Activated CD8-positive, alpha-beta memory T cell treated with anti-CD3 and anti-CD28 coated beads, Interleukin-2, amount 50 U/mL, for 1 hour (primary cell): ENCODE measurements around the gene FOXN3.

ENCODE experiments used
- DNase-seq: peaks from one replicate; pipeline ENCODE4 v3.0.0-alpha.2; 2020; ENCODE audit errors: extremely low read depth

FOXN3 gene

DNA sequence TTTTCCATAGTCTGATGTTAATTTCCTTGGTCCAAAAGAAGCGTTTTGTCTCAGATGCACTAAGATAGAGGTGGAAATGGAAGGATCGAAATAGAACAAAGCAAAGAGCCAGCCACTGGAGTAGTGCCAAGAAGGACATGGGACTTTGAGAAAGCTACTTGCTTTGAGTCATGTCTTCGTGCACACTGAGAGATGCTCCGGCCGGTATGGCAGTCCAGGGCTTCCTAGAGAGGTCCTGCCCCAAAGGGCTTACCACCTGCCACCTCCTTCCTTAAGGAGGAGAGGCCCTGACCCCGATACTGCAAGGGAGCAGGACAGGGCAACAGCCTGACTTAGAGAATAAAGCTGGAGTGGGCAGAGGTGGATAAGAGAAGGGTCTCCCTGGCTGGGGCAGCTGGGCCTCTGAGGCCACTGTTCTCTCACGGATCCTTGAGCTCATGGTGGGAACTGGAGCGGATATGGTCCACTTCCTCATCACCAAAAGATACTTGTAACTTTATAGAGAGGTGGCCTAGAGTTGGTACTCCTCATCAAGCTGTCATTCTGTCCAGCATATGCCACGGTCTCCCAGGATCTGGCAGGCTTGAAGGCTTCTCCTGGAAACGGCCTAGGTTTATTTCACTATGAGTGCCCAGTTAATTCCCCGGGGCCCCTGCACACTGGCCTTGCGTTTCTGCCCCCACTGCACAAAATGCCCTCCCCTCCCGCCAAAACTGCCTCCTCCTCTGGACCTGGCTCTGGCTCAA is 57.4 kb downstream of the FOXN3 start:
- DNase-seq = no peak

- DNase-seq = no peak
Measured at GRCh38 chr14:89357655-89358297, 59.3 kb downstream of the FOXN3 start.

DNA sequence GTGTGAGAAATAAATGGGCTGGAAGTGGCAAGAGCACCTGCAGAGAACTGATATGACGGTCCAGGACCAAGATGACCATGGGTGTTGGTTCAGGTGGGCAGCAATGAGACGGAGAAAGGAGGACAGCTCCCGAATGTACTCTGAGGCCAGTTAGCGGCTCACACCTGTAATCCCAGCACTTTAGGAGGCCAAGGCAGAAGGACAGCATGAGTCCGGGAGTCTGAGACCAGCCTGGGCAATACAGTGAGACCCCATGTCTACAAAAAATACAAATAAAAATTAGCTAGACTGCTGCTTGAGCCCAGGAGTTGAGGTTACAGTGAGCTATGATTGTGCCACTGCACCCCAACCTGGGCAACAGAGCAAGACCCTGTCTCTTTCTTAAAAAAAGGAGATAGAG is 60.1 kb downstream of the FOXN3 start:
- no peak for DNase-seq

- no peak for DNase-seq
Measured at GRCh38 chr14:89356496-89356895, 60.5 kb downstream of the FOXN3 start.

DNA sequence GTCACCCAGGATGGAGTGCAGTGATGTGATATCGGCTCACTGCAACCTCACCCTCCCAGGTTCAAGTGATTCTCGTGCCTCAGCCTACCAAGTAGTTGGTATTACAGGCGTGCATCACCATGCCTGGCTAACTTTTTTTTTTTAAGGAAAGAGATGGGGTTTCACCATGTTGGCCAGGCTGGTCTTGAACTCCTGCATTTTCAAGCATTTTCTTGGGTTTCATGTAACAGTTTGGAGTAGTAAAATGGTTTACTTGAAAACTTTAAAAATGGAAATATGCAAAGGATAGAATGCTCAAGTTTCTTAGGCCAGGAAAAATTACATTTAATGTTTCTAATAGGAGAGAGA is 63.3 kb downstream of the FOXN3 start:
- DNase-seq = no peak

DNA sequence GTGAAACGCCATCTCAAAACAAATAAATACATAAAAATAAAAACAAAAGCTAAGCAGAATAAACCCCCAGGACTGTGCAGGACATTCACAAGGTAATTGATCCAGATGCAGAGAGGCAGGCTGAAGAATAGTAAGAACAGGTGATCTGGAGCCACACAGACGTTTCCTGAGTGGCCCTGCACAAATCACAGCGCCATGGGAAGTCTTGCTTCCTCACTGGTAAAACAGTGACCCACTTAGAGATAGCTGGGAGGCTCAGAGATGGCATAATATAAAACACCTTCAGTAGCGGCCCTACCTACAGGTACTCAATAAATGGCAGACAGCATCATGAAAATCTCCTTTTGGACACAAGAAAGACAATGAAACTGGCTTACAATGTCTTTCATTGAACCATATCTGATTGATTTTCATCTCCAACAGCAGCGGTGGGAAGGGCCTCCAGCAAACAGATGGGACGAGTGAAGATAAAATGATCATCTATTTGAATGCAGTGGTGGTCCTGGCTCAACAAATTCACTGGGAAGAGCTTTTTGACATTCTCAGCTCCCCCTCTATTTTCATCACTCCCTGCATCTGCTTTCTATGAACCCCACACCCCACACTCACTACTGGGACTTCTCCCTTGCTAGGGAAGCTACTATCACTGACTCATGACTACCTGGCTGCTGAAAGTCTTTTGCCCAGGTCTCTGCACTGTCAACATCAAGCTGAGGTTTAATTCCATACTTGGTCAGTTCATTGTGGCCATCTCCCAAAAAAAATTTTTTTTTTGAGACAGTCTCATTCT is 63.9 kb downstream of the FOXN3 start:
- DNase-seq = no peak

GRCh38 chr14:89351516-89352404 is 65.3 kb downstream of the FOXN3 start:
- DNase-seq = no peak

GRCh38 chr14:89351221-89351515 is 65.9 kb downstream of the FOXN3 start:
- DNase-seq = no peak

- no peak for DNase-seq
Measured at GRCh38 chr14:89350152-89350551, 66.9 kb downstream of the FOXN3 start.

DNA sequence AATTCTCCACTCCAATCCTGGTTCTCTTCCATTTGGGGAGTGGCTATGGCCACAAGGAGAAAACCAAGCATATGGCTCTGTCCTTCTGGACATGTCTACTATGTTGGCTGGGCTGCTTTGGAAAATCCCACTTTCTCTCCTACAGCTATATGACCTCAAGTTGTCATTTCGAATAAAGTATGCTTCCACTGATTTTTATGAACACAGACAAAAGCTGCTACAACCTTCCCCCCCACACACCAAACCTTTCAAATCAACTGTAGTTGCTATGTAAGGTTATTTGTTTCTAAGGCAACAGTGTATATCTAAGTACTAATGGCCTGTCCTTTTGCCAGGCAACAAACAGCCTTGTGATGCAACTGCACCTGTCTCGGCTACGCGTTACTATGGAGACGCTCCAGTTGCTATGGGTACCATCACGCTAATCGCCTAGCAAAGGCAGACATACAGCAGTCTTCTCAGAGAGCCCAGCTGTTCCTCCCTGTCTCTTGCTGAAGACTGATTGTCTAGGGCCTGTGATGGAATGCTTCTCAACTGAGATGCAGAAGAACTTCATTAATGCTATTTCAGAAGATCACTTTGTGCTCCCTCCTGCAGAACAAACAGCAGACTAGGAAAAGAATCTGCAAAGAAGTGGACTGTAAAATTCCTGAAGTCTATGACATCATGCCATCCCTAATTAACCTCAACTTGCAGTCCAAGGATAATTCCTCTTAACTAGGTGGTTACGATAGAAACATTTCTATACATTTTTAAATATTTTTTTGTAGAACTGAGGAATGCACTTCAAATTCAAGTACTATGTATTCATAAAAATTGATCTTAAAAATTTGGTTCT is 67.6 kb downstream of the FOXN3 start:
- DNase-seq = no peak

DNA sequence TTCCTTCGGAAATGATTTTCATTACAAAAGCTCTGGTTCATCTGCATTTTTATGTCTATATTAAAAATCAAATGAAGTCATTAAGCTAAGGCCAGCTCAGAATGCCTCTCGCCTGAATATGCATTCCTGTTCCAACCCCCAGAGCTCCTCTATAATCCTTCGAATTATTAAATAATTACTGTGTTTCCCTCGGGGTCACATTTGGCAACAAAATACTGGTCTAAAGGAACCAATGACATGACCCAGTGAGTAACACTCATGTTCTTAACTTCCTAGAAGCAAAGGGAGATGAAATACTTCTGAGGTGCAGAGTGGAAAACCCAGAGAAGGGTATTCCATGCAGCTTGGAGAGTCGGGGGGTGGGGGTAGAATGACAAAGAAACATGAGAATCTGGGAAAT is 68.3 kb downstream of the FOXN3 start:
- no peak for DNase-seq

DNA sequence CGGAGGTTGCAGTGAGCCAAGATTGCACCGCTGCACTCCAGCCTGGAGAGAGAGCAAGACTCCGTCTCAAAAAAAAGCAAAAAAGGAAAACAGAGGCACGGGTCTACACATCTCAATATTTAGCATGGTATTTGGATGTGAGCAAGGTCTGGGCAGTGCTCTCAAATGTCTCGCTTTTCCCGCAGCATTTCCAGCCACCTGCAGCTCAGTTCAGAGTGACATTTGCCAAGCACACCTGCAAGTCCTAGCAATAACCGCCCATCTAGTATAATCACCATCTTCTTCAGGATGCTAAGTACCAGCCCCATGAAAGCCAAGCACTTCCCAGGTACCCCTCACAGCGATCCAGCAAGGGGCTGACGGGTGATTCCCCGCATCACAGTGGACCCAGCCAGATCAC is 69.1 kb downstream of the FOXN3 start:
- DNase-seq = no peak

GRCh38 chr14:89344920-89345254 is 72.1 kb downstream of the FOXN3 start:
- DNase-seq = no peak

DNA sequence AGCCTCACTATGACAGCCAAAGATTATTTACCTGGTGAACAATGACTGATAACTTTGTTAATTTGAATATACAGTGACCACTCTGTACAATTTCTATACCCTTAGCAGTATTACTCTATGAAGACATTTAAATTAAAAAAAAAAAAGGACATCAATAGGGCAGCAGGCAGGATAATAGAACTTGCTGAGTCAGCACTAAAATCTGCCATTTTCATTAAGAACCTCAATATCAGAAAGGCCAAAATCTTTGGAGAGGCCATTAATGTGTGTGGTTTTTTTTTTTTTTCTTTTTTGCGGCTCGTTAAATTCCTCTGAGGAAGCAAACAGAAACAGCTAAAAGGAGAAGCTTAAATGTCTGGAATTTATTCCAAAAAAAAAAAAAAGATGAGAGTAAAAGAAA is 73.7 kb downstream of the FOXN3 start:
- no peak for DNase-seq

GRCh38 chr14:89342049-89342448 is 75.0 kb downstream of the FOXN3 start:
- no peak for DNase-seq

GRCh38 chr14:89340200-89341181 is 76.5 kb downstream of the FOXN3 start:
- no peak for DNase-seq

GRCh38 chr14:89339579-89339978 is 77.5 kb downstream of the FOXN3 start:
- no peak for DNase-seq

GRCh38 chr14:89339158-89339557 is 77.9 kb downstream of the FOXN3 start:
- DNase-seq = no peak

GRCh38 chr14:89336338-89336737 is 80.7 kb downstream of the FOXN3 start:
- no peak for DNase-seq

DNA sequence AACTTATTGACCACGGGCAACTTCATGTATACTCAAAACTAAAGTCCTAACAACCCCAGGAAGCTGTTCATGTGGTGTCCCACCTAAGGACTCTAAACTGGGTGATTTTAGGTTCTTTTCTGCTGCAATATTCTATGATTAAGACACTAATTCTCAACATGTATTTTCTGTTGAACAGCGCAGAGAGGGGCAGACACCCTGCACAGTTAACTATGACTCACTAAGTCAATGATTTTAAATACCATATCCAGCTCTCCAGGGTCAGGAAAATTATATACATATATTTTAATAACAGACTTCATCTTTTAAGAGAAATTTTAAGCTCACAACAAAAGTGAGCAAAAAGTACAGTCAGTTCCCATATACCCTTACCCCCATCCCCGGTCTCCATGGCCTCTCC is 85.0 kb downstream of the FOXN3 start:
- no peak for DNase-seq
